ENCODE measurements around the gene SYPL2.

Gene SYPL2

GRCh38 chr1:109521002-109521951, 54.9 kb downstream of the SYPL2 start:
- DNase-seq, result no peak

- DNase-seq, result no peak
Observed at GRCh38 chr1:109522026-109522425, 55.7 kb downstream of the SYPL2 start.

DNA sequence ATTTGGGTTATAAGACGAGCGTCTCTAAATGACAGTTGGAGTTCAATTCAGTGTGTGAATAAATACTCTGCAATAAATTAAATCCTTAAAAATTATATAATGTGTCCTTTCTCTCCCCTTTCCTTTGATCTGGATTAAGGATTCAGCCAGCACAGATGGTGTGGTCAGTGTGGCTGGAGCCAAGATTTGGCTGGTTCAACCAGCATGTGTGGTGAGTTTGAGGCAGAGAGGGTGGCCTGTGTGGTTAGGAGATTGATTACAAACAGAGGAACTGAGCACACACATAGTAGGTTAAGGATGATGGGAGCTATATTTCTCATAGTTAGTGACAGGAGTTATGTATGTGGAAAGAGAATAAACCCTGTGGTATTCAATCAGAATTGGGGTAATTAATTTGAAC, 57.4 kb downstream of the SYPL2 start:
- DNase-seq, result no peak

- DNase-seq, result no peak
Observed at GRCh38 chr1:109527098-109527811, 60.9 kb downstream of the SYPL2 start.

- DNase-seq, result no peak
Observed at GRCh38 chr1:109527846-109528695, 61.7 kb downstream of the SYPL2 start.

DNA sequence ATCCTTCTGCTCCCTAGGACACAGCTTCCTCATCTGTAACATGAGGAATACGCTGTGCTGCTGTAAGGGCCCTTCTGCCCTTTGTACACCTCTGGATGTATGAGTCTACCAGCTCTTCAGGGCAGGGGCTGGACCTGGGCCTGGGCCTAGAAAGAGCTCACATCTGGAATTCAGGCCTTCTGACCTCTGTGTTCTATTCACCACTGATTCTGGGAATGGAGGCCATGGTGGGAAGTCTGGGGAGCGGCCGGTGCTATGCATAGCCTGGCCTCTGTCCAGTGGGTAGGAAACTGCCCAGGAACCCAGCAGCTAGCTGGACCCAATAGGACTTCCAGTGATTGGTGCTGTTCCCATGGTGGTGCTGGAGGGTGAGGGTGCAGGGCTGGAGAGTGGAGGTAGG, 62.4 kb downstream of the SYPL2 start:
- no peak for DNase-seq

GRCh38 chr1:109529881-109530456, 63.6 kb downstream of the SYPL2 start:
- no peak for DNase-seq

DNA sequence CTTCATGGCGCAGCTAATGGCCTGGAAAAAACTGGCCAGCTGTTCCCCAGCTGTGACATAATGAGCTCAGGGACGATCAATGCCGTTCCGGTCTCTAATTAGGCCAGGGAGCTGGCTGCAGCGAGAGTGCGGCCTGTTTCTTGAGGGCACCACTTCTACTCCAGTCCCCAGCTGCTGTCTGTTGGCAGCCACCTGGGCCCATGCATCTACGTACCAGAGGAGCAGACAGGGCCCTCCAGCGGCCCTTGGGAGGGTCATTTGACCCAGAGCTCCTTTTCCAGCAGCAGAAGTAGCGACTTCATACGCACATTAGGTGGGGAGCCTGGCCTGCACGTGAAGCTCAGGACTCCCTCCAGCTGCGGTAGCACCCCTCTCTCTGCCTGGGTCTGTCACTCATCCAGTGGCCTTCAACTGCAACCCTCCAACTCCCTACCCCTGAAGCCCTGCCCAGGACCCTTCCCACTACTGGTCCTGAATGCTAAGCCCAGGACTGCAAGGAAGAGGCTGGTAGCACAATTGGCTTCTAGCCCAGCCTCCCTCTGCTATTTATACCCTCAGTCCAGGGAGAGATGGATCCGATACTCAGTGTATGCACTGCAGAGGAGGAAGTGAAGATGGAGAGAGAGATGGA, 64.2 kb downstream of the SYPL2 start:
- DNase-seq, result no peak

DNA sequence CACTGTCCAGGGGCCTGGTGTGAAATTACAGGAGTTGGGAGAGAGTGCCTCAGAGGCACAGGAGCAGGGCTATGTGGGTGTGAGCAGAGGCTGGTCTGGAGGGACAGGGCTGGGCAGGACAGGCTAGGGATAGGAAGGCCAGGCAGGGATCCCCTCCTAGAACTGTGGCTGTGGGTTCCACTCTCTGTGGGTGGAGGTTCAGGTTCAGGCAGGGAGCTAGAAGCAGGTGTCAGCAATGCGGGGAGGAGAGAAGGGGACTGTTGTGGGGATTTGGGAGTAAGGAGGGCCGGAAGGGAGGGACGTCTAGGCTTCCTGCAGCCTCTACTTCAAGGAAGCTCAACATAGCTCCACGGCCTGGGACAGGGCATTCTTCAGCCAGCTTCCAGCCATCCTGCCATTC, 65.0 kb downstream of the SYPL2 start:
- DNase-seq, result no peak

Measured in AML-193 (cell line).